C4-2B (cell line): ENCODE data around the gene GRIK4.

ENCODE experiments used
- CTCF ChIP-seq: fragments of 450-650 bp; conservative IDR thresholded peaks from 2 replicates; pipeline ENCODE4 v1.5.1; 2017; ENCODE audit warnings: mild to moderate bottlenecking
- ZFX ChIP-seq: fragments of 450-650 bp; IDR thresholded peaks from 2 replicates; pipeline ENCODE4 v1.6.1; 2017

GRCh38 chr11:120652705-120653335 is 141.3 kb downstream of the GRIK4 start:
- TF ChIP-seq CTCF (no peak), ZFX (no peak)
